Activated T-helper 1 cell treated with anti-CD3 and anti-CD28 coated beads, Interleukin-12 subunit alpha, Interleukin-12 subunit beta, Interleukin-2, Interleukin-4 antibody, amounts not matched to agents 30 ng/mL and 10 ng/mL and 1 ng/mL, durations not matched to agents 14 hours and 24 hours and 36 hours (primary cell): ENCODE measurements around the gene KCNJ15. TPM values are rescaled to one million over a fixed set of nuclear protein-coding genes. Genes with fewer than 3 reads are reported as not detected.

Experiments used
- DNase-seq: peaks from one replicate; pipeline ENCODE4 v3.0.0; 2021; ENCODE audit warnings: low spot score
- H3K27ac Mint-ChIP-seq: one replicate; pipeline ENCODE4 v1.8.0; 2021; ENCODE audit warnings: mild to moderate bottlenecking, mixed read lengths
- H3K27me3 Mint-ChIP-seq: one replicate; pipeline ENCODE4 v1.8.0; 2022; ENCODE audit warnings: mild to moderate bottlenecking, moderate library complexity, mixed read lengths; ENCODE audit not compliant: insufficient read depth
- H3K36me3 Mint-ChIP-seq: one replicate; pipeline ENCODE4 v1.8.0; 2021; ENCODE audit warnings: low read depth, mixed read lengths
- H3K4me1 Mint-ChIP-seq: one replicate; pipeline ENCODE4 v1.8.0; 2021; ENCODE audit warnings: low read depth, mixed read lengths
- H3K4me3 Mint-ChIP-seq: one replicate; pipeline ENCODE4 v1.8.0; 2021; ENCODE audit warnings: mild to moderate bottlenecking, moderate library complexity, mixed read lengths
- H3K9me3 Mint-ChIP-seq: one replicate; pipeline ENCODE4 v1.8.0; 2021; ENCODE audit warnings: mixed read lengths
- intact Hi-C: fragments of 100-400 bp; cut with micrococcal nuclease; formaldehyde crosslinking; loops from one replicate; pipeline ENCODE4 v1.15.1; 2024
- total RNA-seq: library from RNA; stranded (reverse); gene quantifications from 2 replicates; pipeline ENCODE4 v1.2.3, GENCODE V29; 2022

KCNJ15 gene
- total RNA-seq, result 1.6 and 1.7 TPM in 2 replicates

- Mint-ChIP-seq H3K4me1 (no peaks in the 10 kb centered on the region), H3K36me3 (no peaks in the 10 kb centered on the region), H3K27ac (no peak within 1 kb of the TSS), H3K27me3 (peaks cover 21% of the 10 kb centered on the region), H3K9me3 (no peaks in the 10 kb centered on the region), H3K4me3 (no peak within 1 kb of the TSS)
- DNase-seq, result no peak
- intact Hi-C loops, result no loop called here
Observed at GRCh38 chr21:38256599-38257302, at the start of gene KCNJ15. Gene KCNJ15 (plus strand): TSS chr21:38256991. CDS start chr21:38299262, 42,271 bp downstream.

- no peaks in the 10 kb centered on the region for H3K9me3 Mint-ChIP-seq
- no peak overlapping the region for H3K4me3 Mint-ChIP-seq
- intact Hi-C loops, result no loop called here
- peaks cover 11% of the 10 kb centered on the region for H3K27me3 Mint-ChIP-seq
- no peaks in the 10 kb centered on the region for H3K4me1 Mint-ChIP-seq
- H3K27ac Mint-ChIP-seq, result peak overlapping the region; percentile 11
- no peaks in the 10 kb centered on the region for H3K36me3 Mint-ChIP-seq
- no peak for DNase-seq
Observed at GRCh38 chr21:38208118-38208517, 48.7 kb upstream of the KCNJ15 start.

- Mint-ChIP-seq H3K4me1 (no peaks in the 10 kb centered on the region), H3K36me3 (no peaks in the 10 kb centered on the region), H3K4me3 (no peak overlapping the region), H3K9me3 (no peaks in the 10 kb centered on the region), H3K27ac (no peak overlapping the region), H3K27me3 (peaks cover 13% of the 10 kb centered on the region)
- DNase-seq, result no peak
- intact Hi-C loops, result no loop called here
Observed at GRCh38 chr21:38211321-38211720, 45.5 kb upstream of the KCNJ15 start.

GRCh38 chr21:38212706-38213105 is 44.1 kb upstream of the KCNJ15 start:
- H3K27me3 Mint-ChIP-seq, result peaks cover 13% of the 10 kb centered on the region
- no peaks in the 10 kb centered on the region for H3K9me3 Mint-ChIP-seq
- intact Hi-C loops, result no loop called here
- no peaks in the 10 kb centered on the region for H3K36me3 Mint-ChIP-seq
- no peaks in the 10 kb centered on the region for H3K4me1 Mint-ChIP-seq
- no peak overlapping the region for H3K4me3 Mint-ChIP-seq
- no peak for DNase-seq
- H3K27ac Mint-ChIP-seq, result no peak overlapping the region

- H3K4me1 Mint-ChIP-seq, result peaks cover 8% of the 10 kb centered on the region
- H3K27me3 Mint-ChIP-seq, result peaks cover 2% of the 10 kb centered on the region
- DNase-seq, result peak; percentile 31
- intact Hi-C loops, result loop anchor here (1.0 to 5.0 kb wide), 7 partner anchors 26 to 137 kb away; no protein-coding TSS in a partner anchor
- H3K4me3 Mint-ChIP-seq, result no peak overlapping the region
- H3K27ac Mint-ChIP-seq, result peak overlapping the region; percentile 45
- peaks cover 30% of the 10 kb centered on the region for H3K9me3 Mint-ChIP-seq
- peaks cover 5% of the 10 kb centered on the region for H3K36me3 Mint-ChIP-seq
Observed at GRCh38 chr21:38219049-38219628, 37.7 kb upstream of the KCNJ15 start.

- no peak for DNase-seq
- Mint-ChIP-seq H3K4me3 (no peak overlapping the region), H3K9me3 (peaks cover 40% of the 10 kb centered on the region), H3K36me3 (peaks cover 5% of the 10 kb centered on the region), H3K27ac (no peak overlapping the region), H3K27me3 (peaks cover 2% of the 10 kb centered on the region), H3K4me1 (peaks cover 8% of the 10 kb centered on the region)
- intact Hi-C loops, result no loop called here
Observed at GRCh38 chr21:38220270-38220737, 36.5 kb upstream of the KCNJ15 start.

- intact Hi-C loops, result no loop called here
- peaks cover 5% of the 10 kb centered on the region for H3K36me3 Mint-ChIP-seq
- H3K4me1 Mint-ChIP-seq, result peaks cover 8% of the 10 kb centered on the region
- no peak overlapping the region for H3K4me3 Mint-ChIP-seq
- DNase-seq, result no peak
- H3K27me3 Mint-ChIP-seq, result peaks cover 2% of the 10 kb centered on the region
- no peak overlapping the region for H3K27ac Mint-ChIP-seq
- peaks cover 52% of the 10 kb centered on the region for H3K9me3 Mint-ChIP-seq
Observed at GRCh38 chr21:38221594-38221993, 35.2 kb upstream of the KCNJ15 start.

GRCh38 chr21:38223893-38224540 is 32.8 kb upstream of the KCNJ15 start:
- H3K36me3 Mint-ChIP-seq, result peaks cover 5% of the 10 kb centered on the region
- H3K9me3 Mint-ChIP-seq, result peaks cover 71% of the 10 kb centered on the region
- intact Hi-C loops, result no loop called here
- H3K27me3 Mint-ChIP-seq, result peaks cover 1% of the 10 kb centered on the region
- DNase-seq, result no peak
- H3K27ac Mint-ChIP-seq, result no peak overlapping the region
- peaks cover 7% of the 10 kb centered on the region for H3K4me1 Mint-ChIP-seq
- no peak overlapping the region for H3K4me3 Mint-ChIP-seq

- no peak for DNase-seq
- H3K27ac Mint-ChIP-seq, result no peak overlapping the region
- no peaks in the 10 kb centered on the region for H3K4me1 Mint-ChIP-seq
- H3K27me3 Mint-ChIP-seq, result no peaks in the 10 kb centered on the region
- intact Hi-C loops, result no loop called here
- peaks cover 80% of the 10 kb centered on the region for H3K9me3 Mint-ChIP-seq
- no peak overlapping the region for H3K4me3 Mint-ChIP-seq
- peaks cover 3% of the 10 kb centered on the region for H3K36me3 Mint-ChIP-seq
Observed at GRCh38 chr21:38227401-38227800, 29.4 kb upstream of the KCNJ15 start.

- Mint-ChIP-seq H3K36me3 (peaks cover 3% of the 10 kb centered on the region), H3K27ac (no peak overlapping the region), H3K4me3 (no peak overlapping the region), H3K4me1 (no peaks in the 10 kb centered on the region), H3K9me3 (peaks cover 76% of the 10 kb centered on the region), H3K27me3 (no peaks in the 10 kb centered on the region)
- no peak for DNase-seq
- intact Hi-C loops, result no loop called here
Observed at GRCh38 chr21:38228115-38228514, 28.7 kb upstream of the KCNJ15 start.

- Mint-ChIP-seq H3K9me3 (peaks cover 74% of the 10 kb centered on the region), H3K27ac (no peak overlapping the region), H3K4me3 (no peak overlapping the region), H3K27me3 (no peaks in the 10 kb centered on the region), H3K36me3 (peaks cover 3% of the 10 kb centered on the region), H3K4me1 (no peaks in the 10 kb centered on the region)
- intact Hi-C loops, result no loop called here
- DNase-seq, result no peak
Observed at GRCh38 chr21:38228537-38228936, 28.3 kb upstream of the KCNJ15 start.

GRCh38 chr21:38229260-38229877 is 27.4 kb upstream of the KCNJ15 start:
- H3K27me3 Mint-ChIP-seq, result no peaks in the 10 kb centered on the region
- no peak for DNase-seq
- peaks cover 65% of the 10 kb centered on the region for H3K9me3 Mint-ChIP-seq
- intact Hi-C loops, result no loop called here
- H3K4me3 Mint-ChIP-seq, result no peak overlapping the region
- no peaks in the 10 kb centered on the region for H3K4me1 Mint-ChIP-seq
- no peaks in the 10 kb centered on the region for H3K36me3 Mint-ChIP-seq
- H3K27ac Mint-ChIP-seq, result no peak overlapping the region
